Measurements from ENCODE around the gene ANKS1B. TPM values are rescaled to one million over a fixed set of nuclear protein-coding genes. Genes with fewer than 3 reads are reported as not detected.

ANKS1B gene
- total and polyA plus RNA-seq, 11 donors = 0.62 to 5.8 (median 1.8) TPM

DNA sequence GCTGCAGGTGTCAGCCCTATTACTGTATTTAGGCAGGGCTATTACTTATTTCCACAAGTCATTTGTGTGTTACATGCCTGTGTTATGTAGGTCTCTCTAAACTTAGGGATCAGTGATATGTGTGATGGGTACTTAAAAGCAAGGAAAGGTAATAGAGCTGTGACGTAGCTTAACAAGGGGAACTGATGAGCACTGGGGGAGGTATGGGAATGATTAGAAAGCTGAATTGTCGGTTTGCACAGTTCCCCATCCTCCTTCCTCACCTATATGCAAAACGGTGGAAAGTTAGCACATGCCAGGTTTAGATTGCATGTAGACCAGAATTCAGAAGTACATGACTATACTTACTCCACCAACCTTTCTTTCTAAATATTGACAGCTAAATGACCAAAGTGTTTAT, 831.4 kb downstream of the ANKS1B start:
- Histone ChIP-seq H3K36me3 (no peaks in the 10 kb centered on the region), H3K4me3 (peak overlapping the region in 4 of 12 donors; percentile 39 to 47 (median 44)), H3K27me3 (no peaks in the 10 kb centered on the region), H3K9me3 (no peaks in the 10 kb centered on the region), H3K4me1 (no peaks in the 10 kb centered on the region), H3K27ac (no peak overlapping the region)
- intact Hi-C loops (cut with DNase I) = no loop called here
- ATAC-seq (no peak), DNase-seq (no peak)
- no peak for TF ChIP-seq POLR2A (IDR thresholded peaks at IDR 0.05)
- TF ChIP-seq, protein P1, sequence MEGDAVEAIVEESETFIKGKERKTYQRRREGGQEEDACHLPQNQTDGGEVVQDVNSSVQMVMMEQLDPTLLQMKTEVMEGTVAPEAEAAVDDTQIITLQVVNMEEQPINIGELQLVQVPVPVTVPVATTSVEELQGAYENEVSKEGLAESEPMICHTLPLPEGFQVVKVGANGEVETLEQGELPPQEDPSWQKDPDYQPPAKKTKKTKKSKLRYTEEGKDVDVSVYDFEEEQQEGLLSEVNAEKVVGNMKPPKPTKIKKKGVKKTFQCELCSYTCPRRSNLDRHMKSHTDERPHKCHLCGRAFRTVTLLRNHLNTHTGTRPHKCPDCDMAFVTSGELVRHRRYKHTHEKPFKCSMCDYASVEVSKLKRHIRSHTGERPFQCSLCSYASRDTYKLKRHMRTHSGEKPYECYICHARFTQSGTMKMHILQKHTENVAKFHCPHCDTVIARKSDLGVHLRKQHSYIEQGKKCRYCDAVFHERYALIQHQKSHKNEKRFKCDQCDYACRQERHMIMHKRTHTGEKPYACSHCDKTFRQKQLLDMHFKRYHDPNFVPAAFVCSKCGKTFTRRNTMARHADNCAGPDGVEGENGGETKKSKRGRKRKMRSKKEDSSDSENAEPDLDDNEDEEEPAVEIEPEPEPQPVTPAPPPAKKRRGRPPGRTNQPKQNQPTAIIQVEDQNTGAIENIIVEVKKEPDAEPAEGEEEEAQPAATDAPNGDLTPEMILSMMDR (IDR thresholded peaks at IDR 0.05) = no peak
- 58 to 69% (median 61%) methylated on average over 3 of the region's 3 CpGs for WGBS, 4 donors

DNA sequence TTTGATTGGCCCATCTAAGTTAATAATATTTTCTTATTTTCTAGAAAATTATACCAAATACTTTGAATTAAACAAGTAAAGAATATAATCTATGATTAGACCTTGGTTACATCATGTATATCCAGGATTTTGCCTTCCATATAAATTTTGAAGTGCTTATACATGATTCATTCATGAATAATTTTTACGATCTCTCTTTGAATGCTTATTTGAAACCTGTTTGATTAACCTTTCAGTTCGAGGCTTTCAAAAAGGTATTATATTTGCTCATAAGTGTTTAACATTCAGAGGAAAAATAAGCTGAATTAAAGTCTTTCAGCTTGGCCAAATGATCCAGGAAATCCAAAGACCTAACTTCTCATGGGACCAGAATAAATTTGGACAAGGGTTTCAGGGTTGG, 832.4 kb downstream of the ANKS1B start:
- H3K27ac ChIP-seq = no peak overlapping the region
- H3K36me3 ChIP-seq = no peaks in the 10 kb centered on the region
- TF ChIP-seq, protein P1 (IDR thresholded peaks at IDR 0.05) = no peak
- no peak for TF ChIP-seq POLR2A (IDR thresholded peaks at IDR 0.05)
- ATAC-seq = no peak
- H3K27me3 ChIP-seq = no peaks in the 10 kb centered on the region
- H3K9me3 ChIP-seq = no peaks in the 10 kb centered on the region
- peaks cover 0 to 8% (median 0%) of the 10 kb centered on the region in 12 donors for H3K4me1 ChIP-seq
- intact Hi-C loops (cut with DNase I) = no loop called here
- DNase-seq = no peak
- H3K4me3 ChIP-seq = peak overlapping the region in 1 of 12 donors; percentile 46
- WGBS, 4 donors = 58 to 69% (median 63%) methylated on average over 2 of the region's 2 CpGs

- ATAC-seq (no peak), DNase-seq (no peak)
- TF ChIP-seq, protein P1 (IDR thresholded peaks at IDR 0.05) = no peak
- TF ChIP-seq POLR2A (IDR thresholded peaks at IDR 0.05) = no peak
- Histone ChIP-seq H3K4me1 (peaks cover 0 to 12% (median 0%) of the 10 kb centered on the region in 12 donors), H3K27ac (no peak overlapping the region), H3K27me3 (no peaks in the 10 kb centered on the region), H3K4me3 (no peak overlapping the region), H3K9me3 (no peaks in the 10 kb centered on the region), H3K36me3 (no peaks in the 10 kb centered on the region)
- intact Hi-C loops (cut with DNase I) = no loop called here
These were observed 833.0 kb downstream of the ANKS1B start for GRCh38 chr12:99151744-99152143.

GRCh38 chr12:99147130-99147529, 837.6 kb downstream of the ANKS1B start:
- Histone ChIP-seq H3K27ac (peak overlapping the region in 6 of 12 donors; percentile 6 to 56 (median 28)), H3K36me3 (no peaks in the 10 kb centered on the region), H3K4me3 (no peak overlapping the region), H3K27me3 (no peaks in the 10 kb centered on the region), H3K9me3 (no peaks in the 10 kb centered on the region), H3K4me1 (peaks cover 0 to 20% (median 0%) of the 10 kb centered on the region in 12 donors)
- ATAC-seq (peak in 1 of 4 donors; percentile 45), DNase-seq (no peak)
- WGBS, 4 donors = 35 to 41% (median 39%) methylated on average over 2 of the region's 2 CpGs
- intact Hi-C loops (cut with DNase I) = no loop called here
- TF ChIP-seq, protein P1 (IDR thresholded peaks at IDR 0.05) = no peak
- no peak for TF ChIP-seq POLR2A (IDR thresholded peaks at IDR 0.05)
